Body of pancreas (tissue), 4 donors: ENCODE measurements around the gene RPL23.

Experiments
- CTCF ChIP-seq, 7 experiments: fragments of 450-650 bp in 4 of 7; fragments of 200-600 bp in 3 of 7; sonication (generic) in 3 of 7; IDR thresholded peaks; one replicate each; pipeline ENCODE4 v1.5.1; 2016 to 2019; ENCODE audit warnings: antibody characterized with exemption in 7 of 7
- POLR2A ChIP-seq, 3 donors: fragments of 450-650 bp; IDR thresholded peaks; one replicate each; pipeline ENCODE4 v1.6.1; 2016; ENCODE audit warnings: antibody characterized with exemption in 3 of 3, mild to moderate bottlenecking in 2 of 3

DNA sequence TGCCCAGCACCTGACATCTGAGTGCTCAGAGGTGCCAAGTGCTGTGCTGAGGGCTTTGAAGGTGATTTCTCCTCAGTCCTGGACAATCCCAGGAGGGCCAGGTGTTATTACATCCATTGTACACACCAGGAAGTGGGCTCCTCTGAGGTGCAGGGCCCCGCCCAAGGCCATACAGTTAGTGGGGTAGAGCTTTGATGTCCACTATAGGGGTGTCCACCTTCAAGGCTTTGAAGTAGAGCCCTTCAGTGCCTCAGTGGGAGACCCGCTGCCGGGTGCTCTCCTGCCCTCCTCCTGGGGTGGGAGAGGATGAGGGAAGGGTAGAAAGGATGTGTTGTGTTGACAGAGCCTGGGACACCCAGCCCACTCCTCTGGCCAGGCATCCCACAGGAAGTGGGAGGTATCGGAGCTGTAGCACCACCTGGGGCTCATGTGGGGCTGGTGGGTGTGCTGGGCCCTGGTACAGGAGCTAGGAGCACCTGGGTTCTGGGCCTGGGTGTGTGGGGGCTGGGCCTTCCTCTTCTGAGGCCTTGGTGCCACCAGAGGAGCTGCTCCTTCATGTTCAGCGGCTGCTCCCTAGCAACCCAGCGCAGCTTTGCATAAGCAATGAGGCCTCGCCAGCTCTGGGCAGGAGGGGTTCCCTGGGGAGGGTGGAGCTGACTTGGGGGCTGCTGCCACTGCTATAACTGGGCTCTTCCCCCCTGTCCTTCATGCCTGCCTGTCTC is 23.8 kb upstream of the RPL23 start:
- TF ChIP-seq CTCF (IDR thresholded peaks at IDR 0.05) (no peak), POLR2A (IDR thresholded peaks at IDR 0.05) (no peak)
